IMR-90 (cell line): Measurements from ENCODE around the gene KDM4B. TPM values are rescaled to one million over a fixed set of nuclear protein-coding genes. Genes with fewer than 3 reads are reported as not detected.

Source experiments
- ATAC-seq: fragments of 200-7000 bp; cut with Tn5 transposase; 2 replicates; pipeline ENCODE4 v1.9.1; 2020; ENCODE audit warnings: low read depth, mild to moderate bottlenecking, moderate library complexity
- BruUV-seq: library from RNA; stranded (reverse); fragments of 400-500 nt; replicated peaks from 2 replicates; lab custom pipeline; 2021; lab: Mats Ljungman, UMichigan
- CTCF ChIA-PET: fragments of 300-600 bp; formaldehyde crosslinking; extraction: SDS; loops from one replicate; lab custom pipeline; 2021; ENCODE audit warnings: antibody characterized with exemption; lab: Yijun Ruan, JAX
- POLR2A ChIA-PET: fragments of 300-600 bp; sonication (Branson Sonifier 250); formaldehyde crosslinking; loops from one replicate; lab custom pipeline; 2022; ENCODE audit warnings: antibody characterized with exemption; ENCODE audit not compliant: unreplicated experiment; lab: Charles Lee
- DNase-seq: peaks from one replicate; pipeline ENCODE4 v3.0.0; 2013
- H2AFZ ChIP-seq: replicated peaks from 2 replicates; pipeline ENCODE3; 2013; ENCODE audit warnings: low read length, mild to moderate bottlenecking; ENCODE audit not compliant: poor library complexity
- H2AK5ac ChIP-seq: 2 replicates; pipeline ENCODE4 v1.6.1; 2013; ENCODE audit warnings: low read depth, low read length, inconsistent platforms
- H2AK9ac ChIP-seq: replicated peaks from 2 replicates; pipeline ENCODE3; 2013; ENCODE audit warnings: mild to moderate bottlenecking, low read depth, low read length, moderate library complexity; ENCODE audit not compliant: poor library complexity
- H2BK120ac ChIP-seq: 2 replicates; pipeline ENCODE4 v1.6.1; 2013; ENCODE audit warnings: low read depth, low read length, inconsistent platforms
- H2BK15ac ChIP-seq: 3 replicates; pipeline ENCODE4 v1.6.1; 2013; ENCODE audit warnings: low read depth, low read length, inconsistent platforms
- H2BK20ac ChIP-seq: 2 replicates; pipeline ENCODE4 v1.6.1; 2013; ENCODE audit warnings: low read depth, mild to moderate bottlenecking, inconsistent platforms, low read length, moderate library complexity
- H2BK5ac ChIP-seq: 2 replicates; pipeline ENCODE4 v1.6.1; 2013; ENCODE audit warnings: mild to moderate bottlenecking, low read depth, low read length, inconsistent platforms; ENCODE audit not compliant: poor library complexity, severe bottlenecking
- H3K14ac ChIP-seq: replicated peaks from 2 replicates; pipeline ENCODE4 v1.6.1; 2013; ENCODE audit warnings: low read depth, low read length, inconsistent platforms
- H3K18ac ChIP-seq: 2 replicates; pipeline ENCODE4 v1.6.1; 2013; ENCODE audit warnings: low read depth, low read length, control low read depth
- H3K23ac ChIP-seq: 2 replicates; pipeline ENCODE4 v1.6.1; 2013; ENCODE audit warnings: low read depth, low read length, inconsistent platforms
- H3K27ac ChIP-seq: 2 replicates; pipeline ENCODE4 v1.5.1; 2013; ENCODE audit warnings: mild to moderate bottlenecking, control low read depth, low read length; ENCODE audit not compliant: insufficient read depth
- H3K27me3 ChIP-seq: 2 replicates; pipeline ENCODE4 v1.6.1; 2013; ENCODE audit warnings: low read length; ENCODE audit not compliant: control insufficient read depth, insufficient read depth
- H3K36me3 ChIP-seq: 2 replicates; pipeline ENCODE4 v1.6.1; 2013; ENCODE audit warnings: low read length, mixed read lengths; ENCODE audit not compliant: control insufficient read depth, insufficient read depth
- H3K4ac ChIP-seq: 2 replicates; pipeline ENCODE4 v1.6.1; 2013; ENCODE audit warnings: low read depth, low read length, inconsistent platforms
- H3K4me1 ChIP-seq: 2 replicates; pipeline ENCODE4 v1.6.1; 2013; ENCODE audit warnings: low read length, mixed read lengths; ENCODE audit not compliant: control insufficient read depth, insufficient read depth
- H3K4me2 ChIP-seq: 2 replicates; pipeline ENCODE4 v1.6.1; 2013; ENCODE audit warnings: low read depth, mild to moderate bottlenecking, control low read depth, low read length, moderate library complexity
- H3K4me3 ChIP-seq: 2 replicates; pipeline ENCODE4 v1.5.1; 2013; ENCODE audit warnings: low read depth, mild to moderate bottlenecking, control low read depth, low read length, moderate library complexity; ENCODE audit not compliant: insufficient read depth
- H3K56ac ChIP-seq: 2 replicates; pipeline ENCODE4 v1.6.1; 2013; ENCODE audit warnings: low read length, inconsistent platforms; ENCODE audit not compliant: insufficient read depth; ENCODE audit errors: extremely low read depth
- H3K79me1 ChIP-seq, 2 experiments: 2 replicates each; pipeline ENCODE4 v1.6.1; 2013; ENCODE audit warnings: low read length in 2 of 2, inconsistent platforms in 1 of 2, low read depth in 1 of 2
- H3K9ac ChIP-seq: 2 replicates; pipeline ENCODE4 v1.6.1; 2013; ENCODE audit warnings: low read depth, low read length, control low read depth
- H3K9me1 ChIP-seq: 2 replicates; pipeline ENCODE4 v1.6.1; 2013; ENCODE audit warnings: low read length, inconsistent platforms; ENCODE audit not compliant: insufficient read depth
- H3K9me3 ChIP-seq: 2 replicates; pipeline ENCODE4 v1.6.1; 2013; ENCODE audit warnings: low read length; ENCODE audit not compliant: control insufficient read depth, insufficient read depth
- H4K20me1 ChIP-seq: 2 replicates; pipeline ENCODE4 v1.6.1; 2013; ENCODE audit warnings: low read length, inconsistent platforms; ENCODE audit not compliant: insufficient read depth
- H4K5ac ChIP-seq: 2 replicates; pipeline ENCODE4 v1.6.1; 2013; ENCODE audit warnings: mild to moderate bottlenecking, low read depth, low read length, control low read depth
- H4K8ac ChIP-seq, 2 experiments: 2 replicates each; pipeline ENCODE4 v1.6.1; 2013; ENCODE audit warnings: low read depth in 2 of 2, low read length in 2 of 2, control low read depth in 1 of 2, inconsistent platforms in 1 of 2
- H4K91ac ChIP-seq: 2 replicates; pipeline ENCODE4 v1.6.1; 2013; ENCODE audit warnings: low read depth, low read length, inconsistent platforms; ENCODE audit not compliant: insufficient read depth
- MAZ ChIP-seq: IDR thresholded peaks from 2 replicates; pipeline ENCODE4 v1.6.1; 2012; ENCODE audit warnings: low read depth, mild to moderate bottlenecking, low read length, improper control_type of control experiment, moderate library complexity, borderline replicate concordance
- RFX5 ChIP-seq: IDR thresholded peaks from 2 replicates; pipeline ENCODE4 v1.8.0; 2012; ENCODE audit warnings: low read depth, mild to moderate bottlenecking, low read length, moderate library complexity
- SMC3 ChIP-seq: fragments of 150-350 bp; IDR thresholded peaks from 2 replicates; pipeline ENCODE4 v1.6.1; 2016; ENCODE audit warnings: low read depth, mild to moderate bottlenecking, antibody characterized with exemption, low read length, moderate library complexity
- WGBS, 2 experiments: methylation state at CpG; one replicate each; pipeline versions ENCODE4 v1.1.5 to v1.1.7; 2013; ENCODE audit warnings: missing lambda C conversion rate in 2 of 2; ENCODE audit not compliant: insufficient read length in 1 of 2; ENCODE audit errors: extremely low coverage in 2 of 2; 5-methylcytosine and 5-hydroxymethylcytosine counted together
- dilution Hi-C: fragments of 300-500 bp; cut with HindIII; formaldehyde crosslinking; loops from one replicate; pipeline ENCODE4 v1.14.3; 2018; ENCODE audit warnings: low sequenced_read_pairs; ENCODE audit not compliant: unreplicated experiment
- in situ Hi-C: fragments of 300-500 bp; cut with MboI; formaldehyde crosslinking; loops from 3 replicates; pipeline ENCODE4 v1.14.3; 2019; ENCODE audit warnings: low sequenced_read_pairs, inconsistent platforms, mixed read lengths
- intact Hi-C: fragments of 100-400 bp; cut with micrococcal nuclease; formaldehyde crosslinking; loops from 2 replicates; pipeline ENCODE4 v1.10.0; 2022
- polyA plus RNA-seq, 3 experiments: library from polyadenylated mRNA; depleted of rRNA; stranded (reverse); fragments of >200 nt; gene quantifications; 2 replicates each; pipeline ENCODE4 v1.2.3, GENCODE V29; 2012; ENCODE audit warnings: low replicate concordance in 1 of 3
- total RNA-seq: library from RNA; depleted of rRNA; stranded (reverse); fragments of >200 nt; gene quantifications from 2 replicates; pipeline ENCODE4 v1.2.3, GENCODE V29; 2012

Gene KDM4B
- total and polyA plus RNA-seq, 2 of the 4 experiments (the other 2 are of a cell fraction): 5.0 to 17.9 TPM

GRCh38 chr19:5070331-5070730, 101.4 kb downstream of the KDM4B start:
- Histone ChIP-seq H3K4me1 (no peaks in the 10 kb centered on the region), H4K5ac (no peak overlapping the region), H3K9me3 (no peaks in the 10 kb centered on the region), H2AK5ac (no peak overlapping the region), H2AK9ac (no peak overlapping the region), H3K79me1 (peaks cover 12 to 22% of the 10 kb centered on the region in 2 experiments), H3K27ac (no peak overlapping the region), H3K23ac (no peak overlapping the region), H3K4me3 (no peak overlapping the region), H4K20me1 (peaks cover 30% of the 10 kb centered on the region), H2BK20ac (no peak overlapping the region), H3K4me2 (no peak overlapping the region), H3K9me1 (peaks cover 2% of the 10 kb centered on the region; the same call in 1 of the 2 replicates), H2BK5ac (no peak overlapping the region), H4K91ac (no peak overlapping the region), H3K9ac (no peak overlapping the region), H2BK120ac (no peak overlapping the region), H4K8ac (no peak overlapping the region), H3K18ac (no peak overlapping the region), H3K4ac (no peak overlapping the region), H3K14ac (no peak overlapping the region), H3K36me3 (peaks cover 45% of the 10 kb centered on the region), H3K27me3 (no peaks in the 10 kb centered on the region), H2AFZ (no peak overlapping the region), H2BK15ac (no peak overlapping the region), H3K56ac (no peak overlapping the region)
- in situ Hi-C loops: no loop called here
- no peak for TF ChIP-seq MAZ
- no peak for TF ChIP-seq SMC3
- no peak for TF ChIP-seq RFX5
- no TSS peak for BruUV-seq
- dilution Hi-C loops: no loop called here
- POLR2A ChIA-PET: no interaction called here
- WGBS, 2 experiments: 91% methylated on average over 12 of the region's 17 CpGs; no CpG with 5 or more reads in 1 of the 2 experiments
- DNase-seq (no peak), ATAC-seq (no peak)
- intact Hi-C loops: no loop called here
- CTCF ChIA-PET: no interaction called here
